Gastroesophageal sphincter (tissue), 4 donors: Measurements from ENCODE around the gene SEMA7A. TPM values are rescaled to one million over a fixed set of nuclear protein-coding genes. Genes with fewer than 3 reads are reported as not detected.

ENCODE experiments used
- ATAC-seq: fragments of 150-250 bp; one replicate; pipeline ENCODE4 v1.9.1; 2016; ENCODE audit warnings: mild to moderate bottlenecking, moderate library complexity
- H3K27ac ChIP-seq, 4 donors: fragments of 200-600 bp; sonication (generic) in 3 of 4; 1 replicate in 3 of 4; 2 replicates in 1 of 4; pipeline ENCODE4 v1.5.1; 2016 to 2019
- H3K27me3 ChIP-seq: fragments of 200-600 bp; sonication (generic); one replicate; pipeline ENCODE4 v1.5.1; 2019
- H3K36me3 ChIP-seq, 2 donors: fragments of 200-600 bp; sonication (generic); one replicate each; pipeline ENCODE4 v1.5.1; 2019; ENCODE audit warnings: control low read depth in 1 of 2
- H3K4me1 ChIP-seq, 3 donors: fragments of 200-600 bp; sonication (generic); 1 replicate in 2 of 3; 2 replicates in 1 of 3; pipeline ENCODE4 v1.5.1; 2016 to 2019; ENCODE audit warnings: control low read depth in 2 of 3
- H3K4me3 ChIP-seq, 2 donors: fragments of 200-600 bp; sonication (generic); one replicate each; pipeline ENCODE4 v1.5.1; 2019; ENCODE audit warnings: mild to moderate bottlenecking in 1 of 2, moderate library complexity in 1 of 2
- H3K9me3 ChIP-seq, 3 donors: fragments of 200-600 bp; sonication (generic); one replicate each; pipeline ENCODE4 v1.5.1; 2017 to 2019; ENCODE audit warnings: control low read depth in 2 of 3
- EP300 ChIP-seq: sonication (generic); formaldehyde crosslinking; IDR thresholded peaks from one replicate; pipeline ENCODE4 v1.6.1; 2017; ENCODE audit warnings: antibody characterized with exemption, mild to moderate bottlenecking
- POLR2A ChIP-seq, 2 donors: fragments of 450-650 bp; IDR thresholded peaks; one replicate each; pipeline ENCODE4 v1.6.1; 2017; ENCODE audit warnings: antibody characterized with exemption in 2 of 2, mild to moderate bottlenecking in 2 of 2, moderate library complexity in 1 of 2
- POLR2AphosphoS5 ChIP-seq: sonication (generic); formaldehyde crosslinking; IDR thresholded peaks from one replicate; pipeline ENCODE4 v1.6.1; 2017; ENCODE audit warnings: antibody characterized with exemption
- WGBS, 2 donors: methylation state at CpG; one replicate each; pipeline ENCODE4 v1.1.5; 2018; ENCODE audit warnings: low coverage in 1 of 2; 5-methylcytosine and 5-hydroxymethylcytosine counted together
- total RNA-seq, 4 donors: library from RNA; depleted of rRNA; stranded (reverse); fragments of >200 nt; gene quantifications; one replicate each; pipeline ENCODE4 v1.1.0, GENCODE V29; 2016
- TF ChIP-seq, protein P1 (sequence below), 4 experiments: fragments of 200-600 bp in 2 of 4; fragments of 450-650 bp in 2 of 4; sonication (generic) in 1 of 4; IDR thresholded peaks; one replicate each; pipeline ENCODE4 v1.5.1; 2017 to 2019; ENCODE audit warnings: antibody characterized with exemption in 4 of 4, mild to moderate bottlenecking in 2 of 4, moderate library complexity in 2 of 4

SEMA7A gene
- total RNA-seq, 4 donors from 2014 or later = 0.93 to 2.7 (median 1.8) TPM

DNA sequence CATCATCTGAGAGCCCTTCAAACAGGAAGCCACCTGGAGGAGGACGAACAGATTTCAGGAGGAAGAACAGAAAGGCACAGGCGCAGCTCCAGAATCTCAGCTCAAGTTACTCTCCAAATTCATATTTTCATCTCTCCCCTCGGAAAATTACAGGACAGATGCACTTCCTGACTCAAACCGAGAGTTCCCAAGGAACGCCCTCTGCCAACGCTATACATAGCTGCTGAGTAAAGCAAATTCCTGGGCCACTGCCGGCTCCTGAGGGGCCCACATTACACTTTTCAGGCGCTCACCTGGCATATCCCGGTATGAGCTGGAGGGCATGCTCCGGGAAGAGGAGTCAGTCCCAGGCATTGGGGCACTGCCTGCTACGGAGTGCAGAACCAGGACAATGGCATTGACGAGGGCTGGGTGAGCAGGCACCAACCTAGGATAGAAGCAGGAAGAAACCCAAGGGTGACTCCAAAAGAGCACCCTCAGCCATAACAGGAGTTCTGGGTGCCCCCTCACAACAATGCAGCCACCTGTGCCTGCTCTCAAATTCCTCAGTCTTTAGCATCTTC is 16.0 kb upstream of the SEMA7A start:
- H3K27me3 ChIP-seq = no peaks in the 10 kb centered on the region
- H3K36me3 ChIP-seq = peaks cover 0 to 100% of the 10 kb centered on the region in 2 donors
- H3K9me3 ChIP-seq = no peaks in the 10 kb centered on the region
- H3K4me1 ChIP-seq = peaks cover 0 to 4% (median 0%) of the 10 kb centered on the region in 3 donors
- no peak overlapping the region for H3K4me3 ChIP-seq
- H3K27ac ChIP-seq = no peak overlapping the region
- TF ChIP-seq POLR2A (IDR thresholded peaks at IDR 0.05) = no peak
- no peak for TF ChIP-seq POLR2AphosphoS5
- TF ChIP-seq, protein P1, sequence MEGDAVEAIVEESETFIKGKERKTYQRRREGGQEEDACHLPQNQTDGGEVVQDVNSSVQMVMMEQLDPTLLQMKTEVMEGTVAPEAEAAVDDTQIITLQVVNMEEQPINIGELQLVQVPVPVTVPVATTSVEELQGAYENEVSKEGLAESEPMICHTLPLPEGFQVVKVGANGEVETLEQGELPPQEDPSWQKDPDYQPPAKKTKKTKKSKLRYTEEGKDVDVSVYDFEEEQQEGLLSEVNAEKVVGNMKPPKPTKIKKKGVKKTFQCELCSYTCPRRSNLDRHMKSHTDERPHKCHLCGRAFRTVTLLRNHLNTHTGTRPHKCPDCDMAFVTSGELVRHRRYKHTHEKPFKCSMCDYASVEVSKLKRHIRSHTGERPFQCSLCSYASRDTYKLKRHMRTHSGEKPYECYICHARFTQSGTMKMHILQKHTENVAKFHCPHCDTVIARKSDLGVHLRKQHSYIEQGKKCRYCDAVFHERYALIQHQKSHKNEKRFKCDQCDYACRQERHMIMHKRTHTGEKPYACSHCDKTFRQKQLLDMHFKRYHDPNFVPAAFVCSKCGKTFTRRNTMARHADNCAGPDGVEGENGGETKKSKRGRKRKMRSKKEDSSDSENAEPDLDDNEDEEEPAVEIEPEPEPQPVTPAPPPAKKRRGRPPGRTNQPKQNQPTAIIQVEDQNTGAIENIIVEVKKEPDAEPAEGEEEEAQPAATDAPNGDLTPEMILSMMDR (IDR thresholded peaks at IDR 0.05) = no peak
- TF ChIP-seq EP300 = no peak
- ATAC-seq = no peak
- 95 to 97% methylated on average over 4 to 5 of the region's 12 CpGs for WGBS, 2 donors

DNA sequence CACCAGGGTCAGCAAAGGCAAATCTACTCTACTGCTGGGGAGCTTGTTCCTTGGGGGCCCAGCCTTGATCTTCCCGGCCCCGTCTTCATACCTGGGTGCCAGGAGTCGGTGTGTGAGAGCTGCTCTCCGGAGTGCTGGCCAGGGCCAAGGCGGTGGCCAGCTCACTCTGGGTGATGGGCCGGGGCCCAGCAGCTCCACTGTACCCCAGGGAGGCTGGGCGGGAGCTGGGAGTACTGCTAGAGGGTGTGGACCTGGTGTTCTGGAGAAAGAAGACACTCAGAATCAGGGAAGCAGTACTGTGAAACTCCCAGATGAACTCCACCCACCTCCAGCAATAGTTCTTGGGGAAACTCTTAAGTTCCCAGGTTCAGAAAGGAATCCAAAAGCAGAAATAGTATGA is 15.3 kb upstream of the SEMA7A start:
- Histone ChIP-seq H3K9me3 (no peaks in the 10 kb centered on the region), H3K27me3 (no peaks in the 10 kb centered on the region), H3K4me3 (no peak overlapping the region), H3K36me3 (peaks cover 0 to 100% of the 10 kb centered on the region in 2 donors), H3K4me1 (no peaks in the 10 kb centered on the region), H3K27ac (no peak overlapping the region)
- no peak for ATAC-seq
- 100% methylated on average over 1 of the region's 7 CpGs; no CpG with 5 or more reads in 1 of the 2 donors for WGBS, 2 donors
- TF ChIP-seq EP300 (no peak), POLR2AphosphoS5 (no peak), POLR2A (IDR thresholded peaks at IDR 0.05) (no peak)
- TF ChIP-seq, protein P1 (IDR thresholded peaks at IDR 0.05) = no peak

DNA sequence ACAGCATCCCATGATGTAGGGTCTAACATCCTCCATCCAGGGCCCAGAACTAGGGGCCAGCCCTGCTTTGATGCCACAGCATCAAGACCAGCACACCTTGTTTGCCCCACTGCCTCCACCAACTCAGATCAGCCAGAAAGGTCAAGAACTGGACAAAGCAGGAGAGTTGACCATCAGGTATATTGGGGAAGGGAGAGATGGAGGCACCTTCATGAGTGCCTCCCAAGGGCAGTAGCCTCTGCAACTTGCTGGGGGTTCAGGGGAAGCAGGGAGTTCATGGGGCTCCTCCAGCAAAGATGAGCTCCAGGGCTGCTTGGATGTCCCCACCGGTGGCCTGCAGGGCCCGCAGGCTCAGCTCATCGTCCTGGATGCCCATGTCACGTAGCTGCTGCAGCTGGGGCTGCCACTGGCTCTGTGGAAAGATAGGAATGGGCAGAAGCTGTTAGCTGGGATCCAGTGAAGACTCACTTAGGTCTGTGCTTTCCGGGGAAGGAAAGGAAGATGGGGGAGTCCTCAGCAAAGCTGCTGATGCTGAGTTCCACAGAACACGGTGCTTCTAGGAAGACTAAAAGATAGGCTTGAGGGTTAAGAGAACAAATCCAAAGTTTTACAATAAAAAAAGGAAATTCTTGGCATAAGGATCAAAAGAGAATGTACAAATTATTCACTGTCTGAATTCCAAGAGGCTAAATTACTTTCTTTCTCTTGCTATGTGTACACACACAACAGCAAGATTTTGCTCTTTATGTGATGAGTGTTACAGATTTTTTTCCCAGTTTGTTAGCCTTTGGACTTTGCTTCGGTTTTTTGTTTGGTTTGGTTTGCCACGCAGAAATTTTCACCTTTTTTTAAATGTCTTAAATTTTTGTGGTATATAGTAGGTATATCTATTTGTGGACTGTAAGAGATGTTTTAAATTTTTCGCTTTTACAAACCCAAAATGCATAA is 12.3 kb upstream of the SEMA7A start:
- Histone ChIP-seq H3K9me3 (no peaks in the 10 kb centered on the region), H3K4me3 (no peak overlapping the region), H3K27ac (no peak overlapping the region), H3K36me3 (peaks cover 0 to 71% of the 10 kb centered on the region in 2 donors), H3K27me3 (no peaks in the 10 kb centered on the region), H3K4me1 (no peaks in the 10 kb centered on the region)
- TF ChIP-seq EP300 = no peak
- no peak for TF ChIP-seq POLR2AphosphoS5
- TF ChIP-seq, protein P1 (IDR thresholded peaks at IDR 0.05) = no peak
- no peak for TF ChIP-seq POLR2A (IDR thresholded peaks at IDR 0.05)
- ATAC-seq = no peak
- 79 to 88% methylated on average over 4 to 5 of the region's 9 CpGs for WGBS, 2 donors

DNA sequence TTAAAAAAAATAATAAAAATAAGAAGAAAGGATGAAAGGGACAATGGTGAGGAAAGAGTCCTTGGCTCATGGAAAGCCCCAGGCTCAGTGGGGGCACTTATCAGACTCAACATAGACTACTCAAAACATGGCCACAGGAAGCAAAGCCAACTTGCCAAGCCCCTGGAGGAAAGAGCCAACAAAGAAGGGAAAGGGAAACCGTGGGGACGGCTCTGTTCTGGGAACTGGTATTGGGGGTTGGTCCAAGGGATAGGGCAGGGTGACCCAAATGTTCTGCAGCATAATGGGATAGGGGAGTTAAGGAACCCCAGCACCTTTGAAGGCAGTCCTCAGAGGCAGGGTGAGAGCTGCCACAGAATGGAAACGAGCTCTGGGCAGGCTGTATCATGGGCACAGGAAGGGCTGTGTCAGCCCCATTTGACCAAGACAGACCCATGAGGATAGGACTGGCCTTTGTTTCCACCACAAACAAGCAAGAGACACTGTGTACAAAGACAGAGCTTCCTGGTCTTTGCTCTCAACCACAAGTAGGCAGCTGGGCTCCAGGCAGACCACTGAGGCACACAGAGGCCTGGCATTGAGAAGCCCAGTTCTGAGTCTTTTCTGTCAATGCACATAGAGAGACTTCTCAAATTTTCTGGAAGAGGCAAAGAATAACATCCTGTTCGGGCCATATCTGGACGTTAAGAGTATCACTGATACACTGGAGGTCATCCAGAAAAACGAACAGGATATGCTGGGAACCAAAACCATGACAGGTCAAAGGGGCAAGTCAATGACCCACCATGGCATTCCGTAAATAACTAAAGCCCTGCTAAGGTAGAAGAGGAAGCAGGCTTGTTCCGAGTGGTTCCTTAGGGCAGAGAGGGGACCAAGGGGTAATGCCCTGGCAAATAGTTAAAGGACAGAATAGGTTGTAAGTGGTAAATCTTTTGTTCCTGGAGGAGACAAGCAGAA is 10.6 kb upstream of the SEMA7A start:
- Histone ChIP-seq H3K36me3 (peaks cover 0 to 54% of the 10 kb centered on the region in 2 donors), H3K27ac (no peak overlapping the region), H3K27me3 (no peaks in the 10 kb centered on the region), H3K9me3 (no peaks in the 10 kb centered on the region), H3K4me3 (no peak overlapping the region), H3K4me1 (no peaks in the 10 kb centered on the region)
- TF ChIP-seq EP300 = no peak
- TF ChIP-seq, protein P1 (IDR thresholded peaks at IDR 0.05) = no peak
- TF ChIP-seq POLR2AphosphoS5 = no peak
- TF ChIP-seq POLR2A (IDR thresholded peaks at IDR 0.05) = no peak
- 53 to 60% methylated on average over 7 of the region's 8 CpGs for WGBS, 2 donors
- ATAC-seq = no peak
